Left renal cortex interstitium (tissue), 4 donors: ENCODE data around the gene CRIP3. TPM values are rescaled to one million over a fixed set of nuclear protein-coding genes. Genes with fewer than 3 reads are reported as not detected.

ENCODE experiments used
- DNase-seq, 4 donors: peaks; one replicate each; pipeline ENCODE4 v3.0.0-alpha.2; 2013; ENCODE audit warnings: low read depth in 4 of 4, low spot score in 2 of 4, missing footprints in 1 of 4
- polyA plus RNA-seq, 4 donors: library from polyadenylated mRNA; unstranded; fragments of 120-200 nt; gene quantifications; one replicate each; pipeline ENCODE4 v1.2.1, GENCODE V29; 2013; ENCODE audit not compliant: insufficient read length in 4 of 4

The CRIP3 gene
- polyA plus RNA-seq, 4 donors = 2.2 to 9.7 (median 6.0) TPM

DNA sequence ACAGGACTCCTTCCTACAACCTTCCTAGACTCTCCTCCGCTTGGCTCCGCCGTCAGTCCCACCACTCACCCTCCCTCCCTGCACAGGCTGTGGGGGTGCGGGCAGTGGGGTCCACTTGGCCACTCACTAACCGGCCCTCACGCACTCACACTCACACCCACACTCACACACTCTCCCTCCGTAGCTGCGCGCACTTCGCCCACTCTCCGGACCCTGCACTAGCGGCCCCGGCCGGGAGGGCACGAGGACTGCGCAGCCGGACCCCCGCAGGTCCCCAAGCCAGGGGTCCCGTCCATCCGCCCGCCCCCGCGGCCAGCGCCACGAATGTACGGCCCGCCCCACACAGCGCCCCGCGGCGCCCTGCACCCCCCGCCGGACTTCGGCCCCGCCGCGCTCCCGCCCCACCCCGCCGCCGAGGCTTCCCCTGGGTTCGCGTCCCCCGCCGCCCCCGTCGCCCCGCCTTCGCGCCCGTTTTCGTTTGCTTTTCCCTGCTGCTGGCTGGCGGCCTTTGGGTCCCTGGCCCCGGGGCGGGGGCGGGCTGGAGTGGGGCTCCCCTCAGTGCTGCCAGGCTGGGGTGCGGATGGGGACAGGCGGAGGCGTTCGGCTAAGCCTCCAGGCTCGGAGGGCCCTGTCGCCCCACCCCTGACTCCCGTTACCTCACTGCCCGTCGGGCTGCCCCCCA lies 33.6 kb downstream of the CRIP3 start:
- no peak for DNase-seq

DNA sequence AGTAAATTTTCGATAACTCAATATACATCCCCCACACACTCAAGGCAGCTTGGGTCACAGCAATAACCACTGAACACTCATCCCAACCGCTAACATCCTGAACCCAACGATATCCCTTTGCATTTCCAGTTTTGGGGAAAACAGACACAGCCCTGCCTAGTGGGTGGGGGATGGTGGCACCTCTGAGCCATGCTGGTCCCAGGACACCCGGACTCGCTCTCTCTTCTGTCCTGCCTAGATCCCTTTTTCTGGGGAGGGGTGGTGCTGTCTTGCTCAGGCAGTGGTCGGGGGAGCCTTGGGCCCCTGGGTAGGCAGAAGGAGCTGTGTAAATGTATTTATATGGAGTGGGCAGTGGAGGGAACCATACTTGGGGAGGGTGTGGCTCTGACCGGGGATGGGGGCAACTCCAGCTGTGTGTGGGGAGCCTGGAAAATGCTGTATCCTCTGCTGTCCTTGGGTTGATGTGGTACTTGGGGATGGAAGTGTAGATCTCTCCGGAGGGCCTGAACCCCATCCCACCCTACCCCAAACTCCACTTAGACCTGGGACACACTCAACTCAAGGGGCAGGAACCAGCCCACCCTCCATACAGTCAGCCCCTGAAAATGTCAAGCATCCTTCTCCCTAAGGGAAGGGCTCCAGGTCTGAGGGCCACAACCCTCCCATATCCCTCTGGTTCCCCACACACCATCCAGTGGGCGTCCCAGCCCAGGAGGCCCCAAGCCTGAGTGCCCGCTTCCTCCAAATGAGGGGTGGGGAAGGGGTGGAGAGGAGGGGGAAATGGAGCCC lies 34.3 kb downstream of the CRIP3 start:
- no peak for DNase-seq

DNA sequence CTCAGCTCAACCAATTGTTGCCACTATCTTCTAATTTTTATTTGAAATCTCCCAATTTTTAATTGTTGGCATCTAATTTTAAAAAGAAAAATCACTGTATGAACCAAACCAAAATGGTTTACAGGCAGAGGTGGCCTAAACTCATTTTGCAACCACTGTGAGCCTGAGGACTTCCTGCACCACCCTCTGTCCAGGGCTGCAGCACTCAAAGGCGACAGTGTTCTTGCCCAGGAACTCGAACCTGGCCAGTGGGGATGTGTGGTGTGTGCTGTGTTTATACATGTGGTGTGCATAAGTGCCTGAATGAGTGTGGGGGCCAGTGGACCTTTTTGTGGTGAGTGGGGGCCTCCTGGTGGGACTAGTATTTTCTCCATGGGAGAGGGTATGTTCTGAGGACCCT lies 34.9 kb downstream of the CRIP3 start:
- no peak for DNase-seq

DNA sequence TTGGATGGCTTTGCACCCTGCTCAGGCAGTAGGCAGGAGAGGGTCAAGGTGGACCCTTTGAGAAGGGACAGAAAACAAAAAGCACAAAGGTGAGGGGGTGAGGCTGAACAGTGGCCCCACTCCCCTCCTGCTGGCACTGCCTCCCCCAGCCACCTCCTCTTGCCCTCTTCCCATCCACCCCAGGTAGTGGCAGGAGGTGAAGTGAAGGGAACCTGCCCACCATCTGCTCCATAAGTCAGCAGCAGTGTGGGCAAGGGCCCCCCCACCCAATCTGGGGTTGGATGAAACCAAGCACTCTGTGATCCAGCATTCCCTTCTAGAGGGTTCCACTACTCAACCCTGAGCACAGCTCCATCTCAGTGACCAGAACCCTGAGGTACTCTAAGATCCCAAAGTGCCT lies 36.7 kb downstream of the CRIP3 start:
- no peak for DNase-seq

DNA sequence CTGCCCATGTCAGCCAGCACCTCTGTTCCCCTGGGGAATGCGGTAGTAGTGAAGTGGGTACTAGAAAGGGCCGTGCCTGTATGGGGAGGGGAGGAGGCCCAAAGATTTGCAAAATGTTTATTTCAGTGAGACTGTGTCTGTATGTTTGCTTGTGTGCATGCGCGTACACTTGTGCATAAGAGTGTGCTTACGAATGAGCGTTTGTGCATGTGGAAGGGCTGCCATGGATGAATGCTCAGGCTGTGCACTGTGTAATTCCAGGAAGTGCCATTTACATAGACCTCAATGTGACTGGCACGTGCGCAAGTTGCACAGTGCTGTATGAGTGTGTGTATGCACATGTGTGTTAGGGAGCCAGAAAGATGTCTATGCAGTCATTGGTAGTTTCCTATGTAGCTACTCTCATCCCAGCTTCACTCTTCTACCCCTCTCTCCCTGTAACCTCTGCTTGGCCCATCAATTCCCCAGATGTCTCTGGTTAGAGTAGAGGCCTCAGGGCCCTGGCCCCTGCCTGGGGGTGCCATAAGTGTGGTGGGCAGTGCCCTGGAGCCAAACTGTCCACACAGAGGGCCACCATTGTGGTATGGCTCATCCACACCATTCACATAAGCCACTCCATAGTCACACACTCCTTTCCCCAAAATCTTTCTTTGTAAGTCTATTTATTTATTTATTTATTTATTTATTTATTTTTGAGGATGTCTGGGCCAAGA lies 37.4 kb downstream of the CRIP3 start:
- DNase-seq = no peak

DNA sequence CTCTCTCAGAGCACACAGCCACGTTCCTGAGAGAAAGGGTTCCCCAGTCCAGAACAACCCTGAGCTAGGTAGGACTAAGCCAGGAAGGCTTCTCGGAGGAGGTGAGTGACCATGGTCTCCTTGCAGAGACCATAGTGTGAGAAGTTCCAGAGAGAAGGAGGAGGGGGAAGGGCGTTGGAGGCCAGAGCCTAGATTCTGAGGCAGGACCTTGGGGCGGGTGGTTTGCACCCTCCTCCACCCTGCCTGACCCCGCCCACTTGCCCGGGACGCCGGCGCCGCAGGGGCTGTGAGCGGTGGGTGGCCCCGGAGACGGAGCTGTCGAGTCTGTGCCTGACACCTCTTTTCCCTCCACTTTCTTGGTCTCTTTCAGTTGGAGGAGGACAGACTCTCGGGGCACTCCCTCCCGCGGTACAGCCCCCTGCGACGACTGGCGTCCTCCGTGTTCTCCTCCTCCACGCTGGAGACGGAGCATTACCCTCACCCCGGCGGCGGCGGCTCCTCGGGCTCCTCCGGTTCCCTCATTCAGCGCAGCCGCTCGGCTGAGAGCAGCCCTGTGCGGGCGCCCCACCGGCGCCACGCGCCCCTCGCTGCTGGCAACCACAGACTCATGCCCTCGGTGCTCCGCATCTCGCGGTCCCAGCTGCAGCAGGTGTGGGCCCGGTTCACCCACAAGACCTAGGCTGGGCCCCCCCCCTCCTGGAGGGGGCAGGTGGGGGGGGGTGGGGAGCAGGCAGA lies 39.2 kb downstream of the CRIP3 start:
- no peak for DNase-seq

DNA sequence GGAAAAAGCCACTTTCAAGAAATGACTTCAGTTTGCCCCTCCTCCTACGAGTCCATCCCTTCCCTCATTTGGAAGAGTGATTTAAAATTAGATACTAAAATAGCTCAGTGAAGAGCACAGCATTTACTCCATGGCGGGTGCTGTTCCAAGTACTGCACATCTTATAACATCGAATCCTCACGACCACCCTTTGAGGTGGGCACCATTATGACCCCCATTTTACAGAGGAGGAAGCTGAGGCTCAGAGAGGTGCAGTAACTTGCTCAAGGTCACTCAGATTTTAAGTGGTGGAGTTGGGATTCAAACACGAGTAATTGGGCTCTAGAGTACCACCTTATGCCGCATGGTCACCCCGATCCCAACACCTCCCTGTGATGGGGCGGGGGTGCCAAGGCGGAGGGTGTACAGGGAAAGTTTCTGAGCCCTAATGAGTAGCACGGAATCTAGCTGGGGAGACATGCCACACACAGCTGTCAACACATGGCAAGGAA lies 39.8 kb downstream of the CRIP3 start:
- no peak for DNase-seq

DNA sequence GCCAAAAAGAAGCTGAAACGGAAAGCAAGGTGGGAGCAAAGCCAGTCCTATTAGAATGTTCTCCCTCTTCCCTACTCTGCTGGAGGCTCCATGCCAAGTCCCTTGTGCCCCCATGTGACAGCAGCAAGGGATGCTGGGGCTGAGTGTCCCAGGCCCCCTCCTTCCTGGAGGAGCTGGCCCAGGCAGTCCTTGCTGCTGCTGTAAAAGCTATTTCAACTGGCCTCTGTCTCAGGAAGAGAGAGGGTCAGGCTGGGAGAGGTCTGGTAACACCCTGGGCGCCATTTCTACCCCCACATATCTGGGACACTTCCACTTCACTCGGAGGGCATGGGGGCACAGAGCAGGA lies 40.3 kb downstream of the CRIP3 start:
- DNase-seq = no peak

DNA sequence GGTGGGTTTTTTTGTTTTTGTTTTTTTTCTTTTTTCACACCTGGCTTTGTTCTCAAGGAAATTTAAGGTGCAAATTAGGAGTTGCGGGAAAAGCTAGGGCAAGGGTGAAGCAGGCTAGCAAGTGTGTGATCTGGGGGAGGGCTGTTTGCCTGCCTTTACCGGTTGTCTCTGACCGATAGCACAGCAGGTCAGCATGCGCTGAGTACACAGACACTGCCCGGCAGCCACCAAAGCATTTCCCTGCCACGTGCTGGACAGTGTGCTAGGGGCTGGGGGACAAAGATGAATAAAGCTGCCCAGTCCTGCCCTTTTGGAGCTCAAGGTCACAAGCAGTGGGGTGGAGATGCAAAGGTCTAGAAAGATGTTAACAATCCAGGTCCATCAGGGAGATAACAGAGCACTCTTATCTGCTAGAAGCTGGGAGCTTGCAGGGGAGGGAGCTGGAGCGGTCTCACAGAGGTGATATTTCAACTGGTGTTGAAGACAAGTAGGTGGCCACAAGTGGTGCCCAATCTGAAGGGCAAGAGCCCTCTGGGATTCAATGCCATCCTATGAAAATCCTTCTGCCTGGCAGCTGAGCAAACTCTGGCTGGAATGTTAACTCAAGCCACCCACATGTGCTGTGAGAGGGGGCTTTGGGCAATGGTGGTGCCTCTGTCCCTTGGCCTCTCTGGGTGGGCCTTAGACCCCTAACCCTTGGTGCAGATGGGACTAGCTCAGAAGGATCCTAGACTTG lies 40.8 kb downstream of the CRIP3 start:
- no peak for DNase-seq

DNA sequence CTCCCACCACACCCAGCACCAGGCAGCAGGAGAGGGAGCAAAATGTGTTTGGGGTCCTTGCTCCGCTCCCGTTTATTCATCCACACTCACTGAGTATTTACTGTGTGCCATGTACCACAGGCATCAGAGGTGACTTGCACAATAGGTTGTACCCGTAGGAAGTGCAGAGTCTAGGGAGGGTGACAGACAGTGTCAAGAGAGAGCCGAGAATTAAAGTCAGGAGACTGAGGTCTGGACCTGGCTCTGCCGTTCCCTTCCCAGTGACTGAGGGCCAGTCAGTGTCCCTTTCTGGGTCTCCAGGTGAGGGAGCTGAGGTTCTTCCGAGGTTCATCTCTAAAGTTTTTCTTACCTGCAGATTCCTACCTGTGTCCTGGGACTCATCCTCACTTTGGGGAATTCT lies 43.1 kb downstream of the CRIP3 start:
- DNase-seq = no peak

DNA sequence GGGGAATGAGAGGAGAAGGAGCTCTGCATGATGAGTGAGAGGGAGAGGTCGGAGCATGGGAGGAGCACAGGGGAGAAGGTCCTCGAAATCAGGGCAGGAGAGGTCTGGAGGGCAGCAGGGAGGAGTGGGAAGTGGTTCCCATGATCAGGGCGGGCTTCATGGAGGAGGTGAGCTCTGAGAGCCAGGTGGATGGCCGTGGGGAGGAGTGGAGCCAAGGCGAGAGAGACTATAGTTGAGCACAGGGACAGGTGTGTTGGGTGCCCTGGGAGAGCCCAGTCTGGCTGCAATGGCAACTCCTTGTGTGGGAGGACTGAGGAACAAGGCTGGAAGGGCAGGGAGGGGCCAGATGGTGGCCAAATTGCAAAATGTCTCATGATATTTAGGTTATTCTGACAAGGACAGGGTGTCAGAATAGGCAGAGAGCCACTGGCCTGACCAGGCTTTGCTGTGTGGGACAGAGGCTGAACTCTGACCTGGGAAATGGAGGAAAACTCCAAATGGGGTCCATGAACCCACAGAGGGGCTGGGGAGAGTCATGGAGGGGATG lies 44.0 kb downstream of the CRIP3 start:
- no peak for DNase-seq

DNA sequence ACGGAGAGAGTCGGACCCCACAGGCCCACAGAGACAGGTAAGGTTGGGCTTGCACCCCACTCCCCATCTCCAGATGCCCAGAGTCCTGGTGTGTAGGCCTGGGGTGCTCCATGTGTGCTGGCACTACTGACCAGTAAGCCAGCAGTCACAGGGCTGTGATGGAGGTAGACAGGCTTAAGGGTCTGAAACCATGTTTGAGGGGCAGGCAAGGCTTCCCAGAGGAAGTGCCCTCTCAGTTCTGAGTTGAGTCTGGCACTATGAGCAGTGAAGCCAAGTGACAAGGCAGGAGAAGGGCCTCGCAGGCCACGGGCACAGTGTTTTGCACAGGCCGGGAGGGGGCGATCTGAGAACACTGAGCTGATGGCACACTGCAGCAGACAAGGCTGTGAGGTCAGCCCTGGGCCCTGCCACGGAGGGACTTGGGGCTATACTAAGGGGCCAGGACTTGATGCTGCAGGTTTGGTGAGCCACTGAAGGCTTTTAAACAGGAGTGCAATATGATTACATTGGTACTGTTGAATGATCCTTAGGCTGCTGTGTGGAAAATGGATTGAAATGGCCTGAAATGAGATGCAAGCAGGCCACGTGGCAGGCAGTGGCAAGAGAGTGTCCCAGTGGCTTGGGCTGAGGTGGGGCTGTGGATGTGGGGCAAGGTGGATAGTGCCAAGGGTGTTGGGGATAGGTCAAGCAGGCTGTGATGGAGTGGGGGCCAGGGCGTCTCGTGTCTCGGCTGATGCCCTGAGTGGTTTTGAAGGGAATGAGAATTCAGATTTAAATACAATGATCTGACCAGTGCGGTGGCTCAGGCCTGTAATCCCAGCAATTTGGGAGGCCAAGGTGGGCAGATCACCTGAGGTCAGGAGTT lies 45.1 kb downstream of the CRIP3 start:
- no peak for DNase-seq

DNA sequence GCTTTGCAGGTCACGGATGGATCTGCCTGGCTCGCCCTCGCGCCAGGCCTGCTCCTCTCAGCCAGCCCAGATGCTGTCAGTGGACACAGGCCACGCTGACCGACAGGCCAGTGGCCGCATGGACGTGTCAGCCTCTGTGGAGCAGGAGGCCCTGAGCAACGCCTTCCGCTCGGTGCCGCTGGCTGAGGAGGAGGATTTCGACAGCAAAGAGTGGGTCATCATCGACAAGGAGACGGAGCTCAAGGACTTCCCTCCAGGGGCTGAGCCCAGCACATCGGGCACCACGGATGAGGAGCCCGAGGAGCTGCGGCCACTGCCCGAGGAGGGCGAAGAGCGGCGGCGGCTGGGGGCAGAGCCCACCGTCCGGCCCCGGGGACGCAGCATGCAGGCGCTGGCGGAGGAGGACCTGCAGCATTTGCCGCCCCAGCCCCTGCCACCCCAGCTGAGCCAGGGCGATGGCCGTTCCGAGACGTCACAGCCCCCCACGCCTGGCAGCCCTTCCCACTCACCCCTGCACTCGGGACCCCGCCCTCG lies 45.8 kb downstream of the CRIP3 start:
- DNase-seq = no peak

DNA sequence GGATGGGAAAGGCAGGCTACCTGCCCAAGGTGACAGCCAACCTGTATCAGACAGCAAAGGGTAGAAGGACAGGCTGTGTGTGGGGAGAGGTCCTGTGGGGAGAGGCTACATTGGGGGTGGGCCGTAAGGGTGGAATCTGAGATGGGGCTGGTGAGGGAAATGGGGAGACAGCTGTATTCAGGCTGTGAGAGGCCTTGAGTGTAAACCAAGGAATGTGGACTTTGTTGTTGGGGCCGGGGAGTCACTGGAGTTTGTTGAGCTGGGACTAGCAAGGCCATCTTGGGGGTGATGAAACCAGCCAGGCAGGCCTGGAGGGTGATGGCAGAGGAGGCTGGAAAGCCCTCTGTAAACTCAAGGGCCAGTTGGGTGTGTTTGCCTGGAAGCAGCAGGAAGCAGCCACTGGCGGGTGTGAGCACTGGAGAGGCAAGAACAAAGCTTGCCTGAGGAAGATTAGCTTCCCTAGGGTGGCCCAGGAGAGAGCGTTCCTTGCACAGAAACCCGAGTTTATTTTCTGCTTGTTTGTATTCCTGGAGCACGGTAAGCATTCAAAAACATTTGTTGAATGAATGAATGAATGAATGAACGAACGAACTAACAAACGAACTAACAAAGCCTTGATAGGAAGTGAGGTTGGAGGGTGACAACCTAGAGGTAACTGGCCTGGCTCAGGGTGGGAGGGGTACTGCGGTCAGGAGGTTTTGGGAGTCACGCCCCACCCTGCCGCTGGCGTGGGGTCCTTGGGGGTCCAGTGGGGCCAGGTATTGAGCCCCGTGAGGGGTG lies 46.4 kb downstream of the CRIP3 start:
- no peak for DNase-seq

DNA sequence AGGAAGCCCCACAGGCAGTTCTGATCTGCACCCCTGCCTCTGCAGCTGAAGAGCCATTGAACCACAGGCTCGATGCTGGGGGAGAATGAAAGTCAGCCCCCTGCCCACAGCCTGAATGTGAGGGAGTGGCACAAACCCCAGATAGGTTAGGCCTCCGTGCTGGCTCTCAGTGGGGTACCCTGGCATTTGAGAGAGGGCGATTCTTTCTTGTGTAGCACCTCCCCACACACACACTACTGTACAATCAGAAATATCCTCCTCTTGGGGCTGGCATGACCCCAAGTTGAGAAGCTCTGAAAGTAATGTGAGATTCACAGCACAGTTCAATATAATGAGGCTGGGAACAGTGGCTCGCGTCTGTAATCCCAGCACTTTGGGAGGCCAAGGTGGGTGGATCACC lies 47.4 kb downstream of the CRIP3 start:
- DNase-seq = no peak

DNA sequence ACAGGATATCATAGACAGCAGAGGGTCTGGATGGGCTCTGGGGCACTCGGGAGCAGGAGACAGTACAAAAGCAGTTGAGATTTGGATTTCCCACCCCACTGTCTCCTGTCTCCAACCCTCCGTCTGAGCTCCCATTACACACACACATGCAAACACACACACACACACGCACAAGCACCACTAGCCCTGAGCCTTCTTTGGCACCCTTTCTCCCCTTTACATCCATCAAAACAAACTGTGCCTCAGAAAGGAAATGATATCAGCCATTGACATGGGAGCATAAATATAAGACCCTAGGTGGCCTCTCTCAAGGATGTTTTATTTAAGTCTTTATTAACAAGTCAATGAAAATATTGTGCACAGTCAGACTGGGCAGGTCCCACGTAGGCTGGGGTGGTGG lies 47.8 kb downstream of the CRIP3 start:
- DNase-seq = no peak

DNA sequence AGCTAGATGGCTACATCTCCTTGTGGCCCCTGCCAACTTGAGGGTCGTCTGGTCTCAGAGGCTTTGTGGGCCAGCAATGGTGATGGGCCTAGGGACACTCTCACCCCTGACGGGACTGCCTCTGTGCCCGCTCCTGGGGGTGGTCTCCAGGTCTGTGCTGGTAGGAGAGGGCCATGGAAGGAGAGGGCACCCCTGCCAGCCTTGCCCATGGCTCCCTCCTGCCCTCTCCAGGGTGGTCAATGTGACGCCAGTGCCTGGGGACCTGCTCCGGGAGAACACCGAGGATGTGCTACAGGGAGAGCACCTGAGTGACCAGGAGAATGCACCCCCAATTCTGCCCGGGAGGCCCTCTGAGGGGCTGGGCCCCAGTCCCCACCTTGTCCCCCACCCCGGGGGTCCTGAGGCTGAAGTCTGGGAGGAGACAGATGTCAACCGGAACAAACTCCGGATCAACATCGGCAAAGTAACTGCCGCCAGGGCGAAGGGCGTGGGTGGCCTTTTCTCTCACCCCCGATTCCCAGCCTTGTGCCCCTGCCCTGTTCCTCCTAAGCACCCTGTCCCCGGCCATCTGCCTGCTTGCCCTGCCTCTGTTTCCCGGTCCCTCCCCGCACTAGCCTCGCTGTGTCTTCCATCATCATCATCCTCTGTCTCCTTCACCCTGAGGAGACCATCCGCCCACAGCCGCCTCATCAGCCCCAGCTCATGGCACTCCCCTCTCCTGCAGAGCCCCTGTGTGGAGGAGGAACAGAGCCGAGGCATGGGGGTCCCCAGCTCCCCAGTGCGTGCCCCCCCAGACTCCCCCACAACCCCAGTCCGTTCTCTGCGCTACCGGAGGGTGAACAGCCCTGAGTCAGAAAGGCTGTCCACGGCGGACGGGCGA lies 49.6 kb downstream of the CRIP3 start:
- DNase-seq = no peak
